HCT116 (cell line): ENCODE results near the gene PLEKHA5.

Source experiments
- CBX3 ChIP-seq: IDR thresholded peaks from 2 replicates; pipeline ENCODE4 v1.6.1; 2012; ENCODE audit warnings: low read depth
- CEBPB ChIP-seq: IDR thresholded peaks from 2 replicates; pipeline ENCODE4 v1.6.1; 2012; ENCODE audit warnings: low read depth
- CTCF ChIP-seq, 3 experiments: fragments of 200-600 bp in 1 of 3; sonication (generic) in 1 of 3; IDR thresholded peaks in 2 of 3; conservative IDR thresholded peaks in 1 of 3; 2 replicates each; pipeline ENCODE4 v1.5.1; 2012 to 2017; ENCODE audit warnings: low read depth in 2 of 3, low read length in 2 of 3, antibody characterized with exemption in 1 of 3, borderline replicate concordance in 1 of 3, control low read depth in 1 of 3, mild to moderate bottlenecking in 1 of 3, mixed read lengths in 1 of 3, mixed run types in 1 of 3, moderate library complexity in 1 of 3; ENCODE audit not compliant: insufficient read depth in 1 of 3
- ELF1 ChIP-seq: IDR thresholded peaks from 2 replicates; pipeline ENCODE4 v1.6.1; 2012; ENCODE audit warnings: low read depth, borderline replicate concordance
- EZH2 ChIP-seq: fragments of 200-600 bp; sonication (generic); IDR thresholded peaks from 2 replicates; pipeline ENCODE4 v1.6.1; 2017; ENCODE audit warnings: antibody characterized with exemption, mixed run types
- EZH2phosphoT487 ChIP-seq: fragments of 200-600 bp; IDR thresholded peaks from 2 replicates; pipeline ENCODE4 v1.6.1; 2018; ENCODE audit warnings: antibody characterized with exemption, borderline replicate concordance
- FOSL1 ChIP-seq: IDR thresholded peaks from 2 replicates; pipeline ENCODE4 v1.6.1; 2012; ENCODE audit warnings: low read depth
- MAX ChIP-seq: IDR thresholded peaks from 2 replicates; pipeline ENCODE4 v1.6.1; 2012
- POLR2A ChIP-seq: IDR thresholded peaks from 2 replicates; pipeline ENCODE4 v1.7.0; 2011; ENCODE audit warnings: borderline replicate concordance; ENCODE audit not compliant: insufficient read depth, insufficient read length; ENCODE audit errors: extremely low read depth
- POLR2AphosphoS5 ChIP-seq: IDR thresholded peaks from 2 replicates; pipeline ENCODE4 v1.6.1; 2011; ENCODE audit warnings: mild to moderate bottlenecking, low read depth, low read length, moderate library complexity
- REST ChIP-seq: IDR thresholded peaks from 2 replicates; pipeline ENCODE4 v1.6.1; 2012; ENCODE audit warnings: low read depth
- YY1 ChIP-seq: IDR thresholded peaks from 2 replicates; pipeline ENCODE4 v1.6.1; 2011; ENCODE audit warnings: low read length, low read depth, moderate library complexity, mild to moderate bottlenecking; ENCODE audit not compliant: insufficient replicate concordance; ENCODE audit errors: extremely low read depth
- ZFX ChIP-seq: fragments of 450-650 bp; IDR thresholded peaks from 2 replicates; pipeline ENCODE4 v1.6.1; 2017
- ZNF274 ChIP-seq: fragments of 200-500 bp; sonication (Bioruptor generic); IDR thresholded peaks from 2 replicates; pipeline ENCODE4 v1.6.1; 2014; ENCODE audit warnings: mild to moderate bottlenecking, low read depth, low read length, inconsistent platforms

GRCh38 chr12:19301223-19301622 is 171.7 kb downstream of the PLEKHA5 start:
- TF ChIP-seq EZH2phosphoT487 (no peak), CTCF (IDR thresholded peaks at IDR 0.05 in 2 of 3, conservative IDR thresholded peaks at IDR 0.05 in 1 of 3; ENCODE audit: borderline replicate concordance in 1 of 3, insufficient read depth in 1 of 3, low read depth in 2 of 3, low read length in 2 of 3) (no peak), MAX (no peak), POLR2A (no peak), CEBPB (no peak), EZH2 (no peak), REST (no peak), ZNF274 (no peak), POLR2AphosphoS5 (no peak), FOSL1 (no peak), YY1 (no peak), ELF1 (no peak), CBX3 (no peak), ZFX (no peak)
